ENCODE results near the gene STYXL2. TPM values are rescaled to one million over a fixed set of nuclear protein-coding genes. Genes with fewer than 3 reads are reported as not detected.

Gene STYXL2
- total RNA-seq, 4 donors from 2014 or later = 63.7 to 159 (median 89.1) TPM

DNA sequence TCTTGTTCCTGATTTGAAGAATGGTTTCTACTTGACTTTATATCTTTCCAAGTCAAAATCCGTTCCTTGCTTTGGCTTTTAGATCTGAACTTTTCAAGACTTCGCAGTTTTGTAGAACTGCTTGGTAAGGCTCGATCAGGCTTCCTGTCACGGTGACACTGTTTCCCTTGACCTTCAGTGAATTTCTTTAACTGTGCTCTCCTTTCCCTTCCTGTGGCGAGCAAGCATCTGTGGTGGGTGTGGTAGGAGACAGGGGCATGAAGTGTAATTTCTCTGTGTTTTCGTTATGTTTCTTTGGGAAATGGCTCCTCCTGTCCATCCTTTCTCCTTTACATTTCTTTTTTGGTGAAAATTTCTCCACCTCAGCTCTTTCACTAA is 10.4 kb downstream of the STYXL2 start:
- ATAC-seq = no peak

DNA sequence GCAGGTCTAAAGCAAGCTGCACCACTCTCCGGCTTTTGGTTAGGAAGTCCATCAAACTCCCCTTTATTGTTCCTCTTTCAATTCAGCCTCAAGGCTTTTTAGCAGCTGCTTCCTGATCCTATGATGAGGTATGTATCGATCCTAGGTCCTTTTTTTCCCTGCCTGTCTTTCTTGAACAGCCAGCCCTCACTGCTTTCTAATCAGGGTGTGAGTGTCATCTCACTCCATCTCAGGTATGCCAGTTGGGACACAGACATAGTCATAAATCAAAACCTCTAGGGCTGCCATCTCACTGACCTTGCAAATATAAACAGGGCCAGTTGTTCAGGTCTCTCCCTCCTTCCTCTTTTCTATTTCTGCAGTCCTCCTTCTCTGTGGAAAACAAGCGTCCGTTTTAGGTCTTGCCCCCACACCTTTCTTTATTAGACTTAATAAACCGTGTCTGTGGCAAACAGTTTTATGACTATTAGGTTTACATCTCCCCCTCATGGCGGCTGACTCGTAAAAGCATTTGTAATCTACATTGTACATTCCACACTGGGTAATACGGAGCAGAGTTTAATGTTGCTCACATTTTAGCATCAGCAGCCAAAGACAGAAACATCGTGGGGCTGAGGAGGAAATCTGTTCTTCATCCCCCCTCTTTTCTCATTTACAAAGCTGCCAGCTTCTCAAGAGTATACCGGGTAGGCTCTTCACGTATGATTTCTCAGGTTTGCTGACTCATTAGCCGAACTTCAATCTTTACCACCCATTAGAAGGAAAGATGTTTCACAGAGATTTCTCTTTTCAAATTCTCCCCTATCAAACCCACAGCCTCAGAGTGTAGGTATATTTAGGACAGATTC is 11.6 kb downstream of the STYXL2 start:
- intact Hi-C loops (cut with DNase I; ENCODE audit: low total_unique reads) (loop anchor here (1.0 to 10.0 kb wide), 4 partner anchors 11 to 829 kb away; partner anchors contain the start of genes CREG1, DCAF6, MPC2 and STYXL2), in situ Hi-C loops (cut with MboI; ENCODE audit: low sequenced_read_pairs in 4 of 4) (no loop called here)
- DNase-seq = peak; percentile 42 to 65
- ATAC-seq = peak; percentile 91
- Histone ChIP-seq H3K4me1 (peaks cover 71 to 72% of the 10 kb centered on the region in 2 donors), H3K4me3 (peak overlapping the region in 3 of 4 donors; percentile 10 to 31 (median 22)), H3K36me3 (no peaks in the 10 kb centered on the region), H3K27ac (peak overlapping the region; percentile 85 to 94 (median 89)), H3K27me3 (no peaks in the 10 kb centered on the region), H3K9me3 (no peaks in the 10 kb centered on the region)
- peak in 1 of 2 donors; percentile 31 for TF ChIP-seq POLR2A (IDR thresholded peaks at IDR 0.05)
- TF ChIP-seq, protein P1, sequence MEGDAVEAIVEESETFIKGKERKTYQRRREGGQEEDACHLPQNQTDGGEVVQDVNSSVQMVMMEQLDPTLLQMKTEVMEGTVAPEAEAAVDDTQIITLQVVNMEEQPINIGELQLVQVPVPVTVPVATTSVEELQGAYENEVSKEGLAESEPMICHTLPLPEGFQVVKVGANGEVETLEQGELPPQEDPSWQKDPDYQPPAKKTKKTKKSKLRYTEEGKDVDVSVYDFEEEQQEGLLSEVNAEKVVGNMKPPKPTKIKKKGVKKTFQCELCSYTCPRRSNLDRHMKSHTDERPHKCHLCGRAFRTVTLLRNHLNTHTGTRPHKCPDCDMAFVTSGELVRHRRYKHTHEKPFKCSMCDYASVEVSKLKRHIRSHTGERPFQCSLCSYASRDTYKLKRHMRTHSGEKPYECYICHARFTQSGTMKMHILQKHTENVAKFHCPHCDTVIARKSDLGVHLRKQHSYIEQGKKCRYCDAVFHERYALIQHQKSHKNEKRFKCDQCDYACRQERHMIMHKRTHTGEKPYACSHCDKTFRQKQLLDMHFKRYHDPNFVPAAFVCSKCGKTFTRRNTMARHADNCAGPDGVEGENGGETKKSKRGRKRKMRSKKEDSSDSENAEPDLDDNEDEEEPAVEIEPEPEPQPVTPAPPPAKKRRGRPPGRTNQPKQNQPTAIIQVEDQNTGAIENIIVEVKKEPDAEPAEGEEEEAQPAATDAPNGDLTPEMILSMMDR (IDR thresholded peaks at IDR 0.05 in 4 of 5, conservative IDR thresholded peaks at IDR 0.05 in 1 of 5) = no peak

More for the DNA sequence above, 10.4 kb downstream of the STYXL2 start:
- peaks cover 69 to 79% of the 10 kb centered on the region in 2 donors for H3K4me1 ChIP-seq
- H3K4me3 ChIP-seq = no peak overlapping the region
- no peak for DNase-seq
- H3K27ac ChIP-seq = peak overlapping the region; percentile 85 to 94 (median 89)
- H3K27me3 ChIP-seq = no peaks in the 10 kb centered on the region
- TF ChIP-seq POLR2A (IDR thresholded peaks at IDR 0.05) = no peak
- TF ChIP-seq, protein P1 (IDR thresholded peaks at IDR 0.05 in 4 of 5, conservative IDR thresholded peaks at IDR 0.05 in 1 of 5) = no peak
- in situ Hi-C loops (cut with MboI; ENCODE audit: low sequenced_read_pairs in 4 of 4) (no loop called here), intact Hi-C loops (cut with DNase I; ENCODE audit: low total_unique reads) (loop anchor here (2.0 to 10.0 kb wide), 3 partner anchors 33 to 831 kb away; partner anchors contain the start of genes CREG1, DCAF6 and MPC2)
- no peaks in the 10 kb centered on the region for H3K9me3 ChIP-seq
- H3K36me3 ChIP-seq = no peaks in the 10 kb centered on the region

DNA sequence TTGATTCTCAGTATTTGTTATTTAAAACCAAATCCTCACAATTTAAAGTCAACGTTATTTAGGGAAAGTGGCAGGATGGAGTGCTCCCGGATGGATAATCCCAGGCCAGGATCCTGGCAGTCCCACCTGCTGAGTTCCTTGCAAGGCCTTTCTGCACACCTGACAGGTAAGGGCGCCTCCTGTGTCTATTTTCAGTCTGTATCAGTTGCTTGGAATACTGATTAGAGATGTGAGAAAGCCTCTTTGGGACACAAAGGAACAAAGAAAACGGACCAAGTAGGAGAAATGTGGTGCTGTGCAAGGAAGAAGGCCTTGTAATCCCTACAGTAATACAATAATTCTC is 12.2 kb downstream of the STYXL2 start:
- Histone ChIP-seq H3K9me3 (no peaks in the 10 kb centered on the region), H3K36me3 (no peaks in the 10 kb centered on the region), H3K27me3 (no peaks in the 10 kb centered on the region), H3K27ac (peak overlapping the region; percentile 85 to 94 (median 89)), H3K4me3 (peak overlapping the region in 2 of 4 donors; percentile 10 to 31), H3K4me1 (peaks cover 70 to 71% of the 10 kb centered on the region in 2 donors)
- DNase-seq (no peak), ATAC-seq (no peak)
- in situ Hi-C loops (cut with MboI; ENCODE audit: low sequenced_read_pairs in 4 of 4) = no loop called here
- TF ChIP-seq, protein P1 (IDR thresholded peaks at IDR 0.05 in 4 of 5, conservative IDR thresholded peaks at IDR 0.05 in 1 of 5) = no peak
- no peak for TF ChIP-seq POLR2A (IDR thresholded peaks at IDR 0.05)
- intact Hi-C loops (cut with DNase I; ENCODE audit: low total_unique reads) = loop anchor here (10.0 kb wide), 2 partner anchors 449 to 829 kb away; partner anchors contain the start of genes CREG1, DCAF6 and MPC2

DNA sequence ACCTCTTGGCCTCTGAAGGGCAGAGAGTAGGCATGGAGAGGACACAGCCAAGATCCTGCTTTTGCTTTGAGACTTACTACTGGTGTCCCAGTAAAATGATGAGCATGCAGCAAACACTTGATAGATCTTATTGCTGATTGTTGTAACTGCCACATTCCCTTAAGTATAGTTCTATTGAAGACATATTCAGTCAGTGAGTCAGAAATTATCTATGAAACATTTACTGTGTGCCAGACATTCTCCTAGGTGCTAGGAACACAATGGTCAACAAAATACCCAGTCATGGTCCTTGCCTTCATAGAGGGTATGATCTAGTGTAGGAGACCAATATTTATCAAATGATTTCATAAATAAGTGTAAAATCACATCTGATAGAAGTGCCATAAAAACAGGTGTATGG is 13.6 kb downstream of the STYXL2 start:
- Histone ChIP-seq H3K27ac (peak overlapping the region; percentile 85 to 94 (median 89)), H3K4me3 (no peak overlapping the region), H3K9me3 (no peaks in the 10 kb centered on the region), H3K27me3 (no peaks in the 10 kb centered on the region), H3K4me1 (peaks cover 64 to 68% of the 10 kb centered on the region in 2 donors), H3K36me3 (no peaks in the 10 kb centered on the region)
- DNase-seq = no peak
- TF ChIP-seq, protein P1 (IDR thresholded peaks at IDR 0.05 in 4 of 5, conservative IDR thresholded peaks at IDR 0.05 in 1 of 5) = no peak
- TF ChIP-seq POLR2A (IDR thresholded peaks at IDR 0.05) = no peak
- in situ Hi-C loops (cut with MboI; ENCODE audit: low sequenced_read_pairs in 4 of 4) = no loop called here
- intact Hi-C loops (cut with DNase I; ENCODE audit: low total_unique reads) = loop anchor here (10.0 kb wide), 2 partner anchors 447 to 827 kb away; partner anchors contain the start of genes CREG1, DCAF6 and MPC2
- no peak for ATAC-seq
